Chondrocyte (in vitro differentiated cells): ENCODE data around the gene COL3A1. TPM values are rescaled to one million over a fixed set of nuclear protein-coding genes. Genes with fewer than 3 reads are reported as not detected.
A peak's percentile ranks its signal among the peaks of the same experiment; 100 is the strongest.

Experiments
- DNase-seq: peaks from one replicate; pipeline ENCODE4 v3.0.0; 2021; ENCODE audit warnings: mixed read lengths, low spot score
- H3K27ac Mint-ChIP-seq: one replicate; pipeline ENCODE4 v1.8.0; 2021; ENCODE audit warnings: mild to moderate bottlenecking, moderate library complexity, mixed read lengths; ENCODE audit not compliant: unreplicated experiment
- H3K27me3 Mint-ChIP-seq: 2 replicates; pipeline ENCODE4 v1.8.0; 2021; ENCODE audit warnings: low read depth, mixed read lengths
- H3K36me3 Mint-ChIP-seq: 2 replicates; pipeline ENCODE4 v1.8.0; 2021; ENCODE audit warnings: low read depth, mixed read lengths
- H3K4me1 Mint-ChIP-seq: 2 replicates; pipeline ENCODE4 v1.8.0; 2021; ENCODE audit warnings: low read depth, mild to moderate bottlenecking, mixed read lengths
- H3K4me3 Mint-ChIP-seq: one replicate; pipeline ENCODE4 v1.8.0; 2021; ENCODE audit warnings: mild to moderate bottlenecking, moderate library complexity, mixed read lengths; ENCODE audit not compliant: unreplicated experiment
- H3K9me3 Mint-ChIP-seq: 2 replicates; pipeline ENCODE4 v1.8.0; 2021; ENCODE audit warnings: low read depth, mixed read lengths
- total RNA-seq: library from RNA; stranded (reverse); gene quantifications from 3 replicates; pipeline ENCODE4 v1.2.1, GENCODE V29; 2021
- TF ChIP-seq, protein P1 (sequence below): fragments of 200-600 bp; sonication (generic); IDR thresholded peaks from 2 replicates; pipeline ENCODE4 v1.5.0; 2021; ENCODE audit warnings: antibody characterized with exemption, mild to moderate bottlenecking, moderate library complexity

COL3A1 gene
- total RNA-seq, 1 donor from 2014 or later, result 8,099 TPM

DNA sequence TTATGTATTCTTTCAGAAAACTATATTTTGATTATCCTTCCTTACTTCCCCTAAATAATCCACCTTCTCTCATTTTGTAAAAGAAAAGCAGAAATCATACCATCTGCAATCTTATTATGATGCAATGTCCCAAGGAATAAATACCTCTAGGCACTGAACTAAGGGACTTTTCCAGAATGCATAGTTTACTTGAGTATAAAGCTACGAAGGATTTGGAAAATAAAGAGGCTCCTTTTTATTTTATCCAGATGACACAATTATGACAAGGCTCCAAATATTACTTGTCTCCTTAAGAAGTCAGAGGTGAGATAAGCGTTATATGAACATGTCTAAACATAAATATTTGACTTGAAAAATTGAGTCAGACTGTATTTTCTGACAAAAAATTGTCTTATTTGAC, 72.1 kb downstream of the COL3A1 start:
- no peak for DNase-seq
- Mint-ChIP-seq H3K4me3 (no peak overlapping the region), H3K36me3 (peaks cover 56% of the 10 kb centered on the region), H3K27ac (peak overlapping the region; percentile 32), H3K9me3 (peaks cover 3% of the 10 kb centered on the region), H3K4me1 (peaks cover 55% of the 10 kb centered on the region), H3K27me3 (no peaks in the 10 kb centered on the region)
- TF ChIP-seq, protein P1, sequence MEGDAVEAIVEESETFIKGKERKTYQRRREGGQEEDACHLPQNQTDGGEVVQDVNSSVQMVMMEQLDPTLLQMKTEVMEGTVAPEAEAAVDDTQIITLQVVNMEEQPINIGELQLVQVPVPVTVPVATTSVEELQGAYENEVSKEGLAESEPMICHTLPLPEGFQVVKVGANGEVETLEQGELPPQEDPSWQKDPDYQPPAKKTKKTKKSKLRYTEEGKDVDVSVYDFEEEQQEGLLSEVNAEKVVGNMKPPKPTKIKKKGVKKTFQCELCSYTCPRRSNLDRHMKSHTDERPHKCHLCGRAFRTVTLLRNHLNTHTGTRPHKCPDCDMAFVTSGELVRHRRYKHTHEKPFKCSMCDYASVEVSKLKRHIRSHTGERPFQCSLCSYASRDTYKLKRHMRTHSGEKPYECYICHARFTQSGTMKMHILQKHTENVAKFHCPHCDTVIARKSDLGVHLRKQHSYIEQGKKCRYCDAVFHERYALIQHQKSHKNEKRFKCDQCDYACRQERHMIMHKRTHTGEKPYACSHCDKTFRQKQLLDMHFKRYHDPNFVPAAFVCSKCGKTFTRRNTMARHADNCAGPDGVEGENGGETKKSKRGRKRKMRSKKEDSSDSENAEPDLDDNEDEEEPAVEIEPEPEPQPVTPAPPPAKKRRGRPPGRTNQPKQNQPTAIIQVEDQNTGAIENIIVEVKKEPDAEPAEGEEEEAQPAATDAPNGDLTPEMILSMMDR, result no peak

DNA sequence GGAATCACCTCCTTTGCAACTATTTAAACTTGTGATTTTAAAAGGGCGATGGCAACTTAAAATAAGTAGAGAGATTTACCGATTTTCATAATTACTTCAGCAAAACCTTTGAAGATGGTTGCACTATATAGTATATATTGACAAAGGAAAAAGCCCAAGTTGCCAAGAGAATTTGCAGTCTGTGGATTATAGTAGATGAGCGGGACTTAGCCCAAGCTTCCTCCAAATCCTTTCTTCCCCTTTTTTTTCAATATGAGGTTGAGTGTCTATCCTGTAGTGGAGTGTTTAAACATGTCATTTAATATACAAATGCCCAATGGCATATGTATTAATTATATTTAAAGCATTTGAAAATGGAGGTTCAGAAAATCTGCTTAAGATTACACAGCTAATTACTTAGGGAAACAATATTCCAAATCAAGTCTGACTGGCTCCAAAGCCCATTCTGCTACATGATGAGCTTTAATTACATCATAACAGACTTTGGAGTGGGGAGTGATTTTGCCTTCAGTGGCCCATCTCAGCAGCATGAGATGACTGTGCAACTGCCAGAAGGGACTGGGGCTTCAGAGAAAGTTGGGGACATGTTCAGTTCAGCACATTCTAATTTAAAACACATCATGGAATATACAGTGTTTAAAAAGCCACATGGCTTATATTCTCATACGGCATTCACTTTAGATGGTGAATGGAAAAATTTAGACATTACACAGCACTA, 73.2 kb downstream of the COL3A1 start:
- TF ChIP-seq, protein P1, result no peak
- no peak for DNase-seq
- peak overlapping the region; percentile 65 for H3K27ac Mint-ChIP-seq

DNA sequence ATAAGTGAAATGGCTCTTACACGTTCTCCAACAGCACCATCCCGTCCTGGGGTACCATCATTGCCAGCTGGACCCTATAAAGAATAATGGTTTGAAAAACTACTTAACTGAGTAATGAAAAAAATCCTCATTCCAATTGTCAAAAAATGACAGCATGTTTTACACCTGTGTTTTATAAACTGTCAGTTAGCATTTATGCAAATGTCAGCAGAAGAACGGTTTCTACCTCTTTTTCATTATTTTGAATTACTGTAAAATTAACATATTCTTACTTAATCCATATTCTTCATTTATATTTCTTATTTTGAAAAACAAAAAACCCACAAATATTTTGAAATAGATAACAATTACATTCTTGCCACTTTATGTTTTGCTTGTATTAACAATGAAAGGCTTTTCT, 74.0 kb downstream of the COL3A1 start:
- H3K4me3 Mint-ChIP-seq, result no peak overlapping the region
- peaks cover 54% of the 10 kb centered on the region for H3K4me1 Mint-ChIP-seq
- no peaks in the 10 kb centered on the region for H3K27me3 Mint-ChIP-seq
- TF ChIP-seq, protein P1, result no peak
- peaks cover 3% of the 10 kb centered on the region for H3K9me3 Mint-ChIP-seq
- no peak for DNase-seq
- H3K36me3 Mint-ChIP-seq, result peaks cover 53% of the 10 kb centered on the region
- H3K27ac Mint-ChIP-seq, result no peak overlapping the region

More for the DNA sequence above, 73.2 kb downstream of the COL3A1 start:
- Mint-ChIP-seq H3K4me1 (peaks cover 53% of the 10 kb centered on the region), H3K4me3 (no peak overlapping the region), H3K27me3 (no peaks in the 10 kb centered on the region), H3K36me3 (peaks cover 53% of the 10 kb centered on the region), H3K9me3 (peaks cover 3% of the 10 kb centered on the region)

DNA sequence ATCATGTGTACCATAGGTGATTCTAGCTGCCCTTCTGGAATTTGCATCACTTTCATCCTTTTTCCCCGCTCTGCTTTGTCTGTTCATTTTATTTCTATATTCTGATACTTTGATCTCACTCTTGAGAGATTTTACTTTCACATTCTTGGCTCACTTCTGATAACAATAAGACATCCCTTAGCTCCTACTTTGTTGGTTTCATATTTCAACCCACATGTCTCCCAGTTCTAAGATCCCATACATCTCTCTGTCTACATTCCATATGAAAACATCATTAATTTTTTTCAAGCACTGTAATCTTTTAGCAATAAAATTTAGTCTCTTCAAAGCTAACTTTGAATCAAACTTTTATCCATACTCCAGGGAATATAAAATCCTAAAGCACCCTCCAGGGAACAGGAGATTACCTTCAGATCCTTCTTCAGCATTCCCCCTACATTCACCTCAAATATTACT, 75.6 kb downstream of the COL3A1 start:
- Mint-ChIP-seq H3K4me1 (peaks cover 51% of the 10 kb centered on the region), H3K4me3 (peak overlapping the region; percentile 11), H3K27ac (peak overlapping the region; percentile 91), H3K9me3 (peaks cover 3% of the 10 kb centered on the region), H3K27me3 (no peaks in the 10 kb centered on the region), H3K36me3 (peaks cover 52% of the 10 kb centered on the region)
- DNase-seq, result no peak
- TF ChIP-seq, protein P1, result no peak

DNA sequence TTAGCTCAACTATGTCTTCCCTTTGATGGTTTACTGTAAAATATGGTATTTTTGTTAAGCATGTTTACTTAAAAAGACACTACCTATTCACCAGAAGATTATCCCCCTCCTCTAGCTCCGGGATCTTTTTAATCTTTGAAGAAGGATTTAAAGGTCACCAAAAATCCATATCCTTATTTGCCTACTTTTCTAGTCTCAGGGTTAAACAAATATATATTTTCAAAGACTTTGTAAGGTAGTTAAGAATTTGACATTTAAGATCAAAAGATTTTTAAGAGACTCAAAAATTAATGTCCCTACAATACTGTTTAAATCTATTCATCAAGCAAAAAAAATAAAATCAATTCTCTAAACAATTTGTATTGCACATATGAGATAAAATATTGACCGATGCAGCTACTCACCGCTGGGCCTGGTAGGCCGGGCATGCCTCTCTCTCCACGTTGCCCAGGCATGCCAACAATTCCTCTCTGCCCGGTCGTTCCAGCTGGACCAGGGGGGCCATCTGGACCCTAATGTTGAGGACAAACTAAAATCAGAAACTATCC, 76.1 kb downstream of the COL3A1 start:
- peaks cover 3% of the 10 kb centered on the region for H3K9me3 Mint-ChIP-seq
- TF ChIP-seq, protein P1, result no peak
- peaks cover 54% of the 10 kb centered on the region for H3K4me1 Mint-ChIP-seq
- peaks cover 53% of the 10 kb centered on the region for H3K36me3 Mint-ChIP-seq
- H3K27ac Mint-ChIP-seq, result peak overlapping the region; percentile 91
- H3K4me3 Mint-ChIP-seq, result no peak overlapping the region
- H3K27me3 Mint-ChIP-seq, result no peaks in the 10 kb centered on the region
- DNase-seq, result no peak
